LHCN-M2 (cell line): Measurements from ENCODE around the gene TNFRSF21. TPM values are rescaled to one million over a fixed set of nuclear protein-coding genes. Genes with fewer than 3 reads are reported as not detected.
"Not testable (repeated sequence)": the region's sequence is repeated elsewhere in the genome, so short reads cannot be mapped to it uniquely, and the experiment has no call there.

Experiments
- DNase-seq: peaks from one replicate; pipeline ENCODE4 v3.0.0-alpha.2; 2012; ENCODE audit warnings: low read depth
- total RNA-seq: library from RNA; depleted of rRNA; stranded (reverse); fragments of >200 nt; gene quantifications from 2 replicates; pipeline ENCODE4 v1.2.3, GENCODE V29; 2014

Gene TNFRSF21
- total RNA-seq, 1 experiment from 2014 or later: 3.1 TPM

DNA sequence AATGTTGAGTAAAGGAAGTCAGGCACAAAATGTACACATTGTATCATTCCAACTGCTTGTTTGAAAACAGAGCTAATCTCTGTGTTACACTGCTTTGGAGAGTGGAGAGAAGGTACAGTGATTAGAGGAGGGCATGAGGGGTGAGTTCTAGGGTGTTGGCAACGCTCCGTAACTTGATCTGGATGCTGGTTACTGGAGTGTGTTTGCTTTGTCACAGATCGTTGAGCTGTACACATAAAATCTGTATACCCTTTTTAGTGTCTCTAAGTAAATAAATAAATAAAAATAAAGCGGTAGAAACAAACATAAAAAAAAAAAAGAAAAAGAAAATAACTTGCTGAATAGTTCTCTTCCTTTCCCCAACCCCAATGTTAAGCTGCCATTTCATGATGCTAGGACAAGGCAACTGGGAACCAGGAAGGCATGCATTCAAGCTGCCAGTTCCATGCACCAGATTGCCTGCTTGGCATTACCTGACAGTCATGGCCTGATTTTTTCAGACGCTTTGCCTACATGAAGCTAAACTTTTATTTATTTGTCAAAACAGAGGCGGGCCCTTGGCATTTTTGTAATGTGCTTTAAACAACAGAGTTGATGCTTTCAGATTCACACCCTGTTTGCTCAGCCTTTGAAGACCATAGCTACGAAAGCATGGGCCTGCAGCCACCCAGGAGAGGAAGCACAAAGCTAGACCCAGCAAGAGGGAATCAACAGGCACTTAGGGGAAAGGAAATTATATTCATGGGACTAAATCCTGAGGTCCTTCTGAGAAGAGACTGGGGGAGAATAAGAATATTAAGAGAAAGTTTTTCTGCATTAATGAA is 21.2 kb downstream of the TNFRSF21 start:
- no peak for DNase-seq

- no peak for DNase-seq
Measured at GRCh38 chr6:47286301-47286700, 23.4 kb downstream of the TNFRSF21 start.

DNA sequence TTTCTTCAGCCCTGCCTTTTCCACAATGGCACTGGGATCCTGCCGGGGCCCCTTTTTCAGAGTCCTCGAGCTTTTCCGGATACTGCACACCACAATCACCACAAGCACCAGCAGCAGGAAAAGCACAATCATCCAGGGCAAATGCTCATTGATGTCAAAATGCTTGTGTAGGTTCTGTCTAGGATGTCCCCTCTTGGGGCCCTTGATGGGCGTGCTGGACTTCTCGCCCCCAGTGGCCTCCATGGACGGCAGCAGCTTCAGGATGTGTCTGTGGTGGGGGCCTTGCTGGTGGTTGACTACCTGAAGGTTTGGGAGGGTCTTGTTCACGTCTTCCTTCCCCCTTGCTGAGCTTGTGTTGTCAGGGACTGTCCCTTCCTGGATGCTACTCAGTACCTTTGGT is 25.7 kb downstream of the TNFRSF21 start:
- no peak for DNase-seq

GRCh38 chr6:47278545-47278944 is 31.2 kb downstream of the TNFRSF21 start:
- peak; percentile 45 for DNase-seq

DNA sequence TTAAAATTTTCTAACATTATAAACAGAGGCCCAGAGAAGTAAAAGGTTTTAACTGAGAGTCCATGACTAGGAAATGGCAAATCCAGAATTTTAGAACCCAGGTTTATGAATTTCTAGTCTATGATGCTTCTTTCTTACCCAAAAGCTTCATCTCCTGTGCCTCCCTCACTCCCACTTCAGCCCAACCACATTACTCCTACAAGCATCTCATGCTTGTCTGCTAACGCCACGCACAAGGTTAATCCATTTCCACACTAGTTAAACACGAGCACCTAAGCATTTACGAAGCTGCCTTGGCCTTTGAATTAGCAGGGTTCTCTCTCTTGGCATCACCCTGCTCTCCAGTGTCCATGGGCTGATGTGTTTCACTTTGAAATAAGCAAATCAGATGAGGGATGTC is 32.0 kb downstream of the TNFRSF21 start:
- no peak for DNase-seq

GRCh38 chr6:47276377-47276776 is 33.3 kb downstream of the TNFRSF21 start:
- DNase-seq: no peak

GRCh38 chr6:47275640-47276039 is 34.1 kb downstream of the TNFRSF21 start:
- DNase-seq: no peak

- DNase-seq: not testable (repeated sequence)
Measured at GRCh38 chr6:47275132-47275531, 34.6 kb downstream of the TNFRSF21 start.

GRCh38 chr6:47268572-47269187 is 41.0 kb downstream of the TNFRSF21 start:
- no peak for DNase-seq

DNA sequence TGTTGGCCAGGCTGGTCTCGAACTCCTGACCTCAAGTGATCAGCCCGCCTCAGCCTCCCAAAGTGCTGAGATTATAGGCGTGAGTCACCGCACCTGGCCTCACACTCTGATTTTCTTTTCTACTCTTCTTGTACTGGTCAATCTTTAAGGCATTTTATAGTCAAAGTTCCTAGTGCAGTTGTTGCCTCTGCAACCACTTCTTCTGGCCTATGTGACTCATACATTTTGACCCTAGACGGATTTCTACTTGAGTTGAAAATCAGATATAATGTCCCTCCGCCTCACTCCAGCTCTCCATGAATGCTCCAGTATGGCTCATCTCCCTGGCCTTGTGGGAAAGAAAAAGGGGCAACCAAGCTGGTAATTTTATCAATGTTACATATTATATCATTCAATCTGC is 42.4 kb downstream of the TNFRSF21 start:
- DNase-seq: no peak

DNA sequence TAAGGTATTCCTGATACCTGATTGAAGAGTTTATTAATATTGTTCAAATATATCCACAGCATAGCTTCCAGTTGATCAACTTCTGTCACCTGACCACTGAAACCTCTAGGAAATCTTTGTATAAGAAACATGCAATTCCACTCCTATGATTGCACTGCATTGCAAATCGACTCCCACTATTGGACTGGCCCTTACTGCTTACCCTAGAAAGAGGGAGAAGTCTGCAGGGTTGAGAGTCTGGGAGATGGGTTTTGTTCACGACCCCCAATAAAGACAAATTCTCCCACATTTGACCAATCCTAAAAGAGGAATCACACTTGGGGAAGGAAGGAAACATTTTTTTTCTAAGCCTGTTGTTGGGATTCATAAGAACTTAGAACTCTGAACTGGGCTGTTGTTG is 43.7 kb downstream of the TNFRSF21 start:
- DNase-seq: no peak

DNA sequence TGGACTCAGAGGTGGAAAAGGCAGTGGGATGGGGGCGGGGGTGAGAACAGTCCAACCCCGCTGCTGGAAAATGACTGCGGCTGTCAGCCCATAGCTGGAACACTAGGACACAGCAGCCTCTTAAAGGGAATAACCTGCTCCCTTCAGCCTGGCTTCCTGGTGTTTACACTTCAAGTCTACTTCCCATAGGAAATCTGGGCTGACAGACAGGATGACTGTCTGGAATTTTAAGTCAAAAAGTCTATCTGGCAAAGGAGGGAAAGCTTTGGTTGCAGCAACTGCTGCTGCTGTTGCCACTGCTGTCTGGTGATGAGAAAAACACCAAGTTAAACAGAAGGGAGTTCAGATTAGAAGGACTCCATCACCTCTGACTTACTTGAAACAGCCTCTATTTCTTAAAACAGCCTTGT is 44.9 kb downstream of the TNFRSF21 start:
- no peak for DNase-seq

- no peak for DNase-seq
Measured at GRCh38 chr6:47263268-47263667, 46.4 kb downstream of the TNFRSF21 start.

GRCh38 chr6:47262231-47262630 is 47.5 kb downstream of the TNFRSF21 start:
- no peak for DNase-seq

GRCh38 chr6:47261191-47261590 is 48.5 kb downstream of the TNFRSF21 start:
- DNase-seq: peak; percentile 11

DNA sequence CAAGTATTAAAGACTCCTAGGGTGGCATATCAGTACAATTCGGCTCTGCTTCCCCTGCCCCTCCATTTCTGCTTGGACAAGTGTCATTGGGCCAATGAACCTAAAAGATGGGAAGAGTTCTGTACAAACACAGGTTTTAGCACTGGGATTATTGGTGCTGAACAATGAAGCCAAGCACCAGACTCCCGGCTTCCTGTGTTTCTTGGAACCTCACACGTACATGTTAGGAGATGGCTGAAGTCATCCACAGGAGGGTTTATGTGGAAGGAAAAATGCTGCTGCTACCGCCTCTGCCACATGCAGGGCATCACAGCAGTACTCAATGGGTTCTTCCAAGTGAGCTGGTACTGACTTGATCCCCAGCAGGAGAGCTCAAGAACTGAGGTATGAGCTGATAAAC is 49.7 kb downstream of the TNFRSF21 start:
- no peak for DNase-seq

- no peak for DNase-seq
Measured at GRCh38 chr6:47258724-47259347, 50.9 kb downstream of the TNFRSF21 start.

DNA sequence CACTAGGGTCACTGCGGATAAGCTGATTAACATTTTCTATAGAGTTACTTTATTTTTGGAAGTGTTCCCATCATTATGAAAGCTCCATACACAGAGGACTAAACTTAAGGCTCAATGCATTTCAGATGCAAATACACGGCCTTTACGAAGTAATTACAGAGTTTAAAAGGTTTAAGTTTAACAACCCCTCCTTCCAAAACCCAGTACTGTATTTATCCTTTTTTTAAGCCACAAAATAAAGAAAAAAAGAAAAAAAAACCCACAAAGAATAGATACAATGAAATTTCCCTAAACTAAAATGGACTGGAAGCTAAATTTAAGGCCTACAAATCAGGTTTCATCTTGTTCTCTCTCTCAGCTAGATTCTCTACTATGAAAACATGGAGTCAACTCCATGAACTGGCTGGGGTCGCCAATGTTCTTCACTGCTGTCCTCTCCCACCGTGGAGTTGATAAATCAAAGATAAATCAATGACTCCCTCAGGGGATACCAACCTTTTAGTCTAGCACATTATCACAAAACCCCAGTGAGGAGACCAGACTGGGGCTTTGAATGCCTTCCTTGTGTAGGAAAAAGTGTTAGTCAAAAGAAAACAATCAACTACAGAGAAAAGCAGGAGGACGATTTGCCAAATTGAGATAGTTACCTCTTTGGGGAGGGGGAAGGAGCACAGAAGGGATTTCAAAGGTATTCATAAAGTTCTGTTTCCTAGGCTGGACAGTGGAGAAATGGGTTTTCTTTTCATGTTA is 52.5 kb downstream of the TNFRSF21 start:
- DNase-seq: no peak

- no peak for DNase-seq
Measured at GRCh38 chr6:47256361-47256760, 53.3 kb downstream of the TNFRSF21 start.

GRCh38 chr6:47254906-47255305 is 54.8 kb downstream of the TNFRSF21 start:
- no peak for DNase-seq

DNA sequence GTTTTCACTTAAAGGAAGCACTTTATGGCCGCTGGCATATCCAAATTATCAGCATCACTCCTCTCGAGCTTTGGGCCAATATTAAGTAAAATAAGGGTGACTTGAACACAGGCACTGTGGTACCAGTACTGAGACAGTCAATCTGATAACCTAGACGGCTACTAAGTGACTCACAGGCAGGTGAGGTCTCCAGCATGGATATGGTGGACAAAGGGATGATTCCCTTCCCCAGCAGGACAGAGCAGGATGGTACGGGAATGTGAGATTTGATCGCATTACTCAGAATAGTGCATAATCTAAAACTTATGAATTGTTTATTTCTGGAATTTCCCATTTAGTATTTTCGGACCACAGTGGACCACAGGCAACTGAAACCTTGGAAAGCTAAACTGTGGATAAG is 55.7 kb downstream of the TNFRSF21 start:
- no peak for DNase-seq

- DNase-seq: no peak
Measured at GRCh38 chr6:47253136-47253535, 56.6 kb downstream of the TNFRSF21 start.
